GM12874 (cell line): ENCODE results near the gene RAPGEF5.

ENCODE experiments used
- TF ChIP-seq, protein P1 (sequence below): IDR thresholded peaks from 2 replicates; pipeline ENCODE4 v1.5.1; 2011; ENCODE audit warnings: low read depth, mild to moderate bottlenecking, control low read depth, low read length, moderate library complexity; ENCODE audit not compliant: insufficient read depth

The RAPGEF5 gene

DNA sequence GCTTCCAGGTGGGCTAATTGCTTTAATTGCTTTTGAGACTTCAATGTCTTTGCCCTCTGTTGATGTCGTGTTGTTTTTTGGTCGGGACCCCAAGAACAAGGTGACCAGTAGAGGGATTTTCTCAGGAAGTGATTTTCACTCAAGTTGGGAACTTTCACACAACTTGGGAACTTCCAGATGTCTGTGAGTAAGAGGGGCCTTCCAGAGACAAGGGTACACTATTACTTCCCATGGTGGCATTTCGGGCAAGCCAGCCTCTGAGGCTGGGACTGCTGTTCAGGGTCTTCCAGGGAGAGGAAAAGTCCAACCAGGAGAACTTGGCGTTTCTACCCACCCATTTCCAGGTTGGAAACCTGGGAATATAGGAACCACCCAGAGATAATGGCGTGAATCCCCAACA, 241.3 kb downstream of the RAPGEF5 start:
- TF ChIP-seq, protein P1, sequence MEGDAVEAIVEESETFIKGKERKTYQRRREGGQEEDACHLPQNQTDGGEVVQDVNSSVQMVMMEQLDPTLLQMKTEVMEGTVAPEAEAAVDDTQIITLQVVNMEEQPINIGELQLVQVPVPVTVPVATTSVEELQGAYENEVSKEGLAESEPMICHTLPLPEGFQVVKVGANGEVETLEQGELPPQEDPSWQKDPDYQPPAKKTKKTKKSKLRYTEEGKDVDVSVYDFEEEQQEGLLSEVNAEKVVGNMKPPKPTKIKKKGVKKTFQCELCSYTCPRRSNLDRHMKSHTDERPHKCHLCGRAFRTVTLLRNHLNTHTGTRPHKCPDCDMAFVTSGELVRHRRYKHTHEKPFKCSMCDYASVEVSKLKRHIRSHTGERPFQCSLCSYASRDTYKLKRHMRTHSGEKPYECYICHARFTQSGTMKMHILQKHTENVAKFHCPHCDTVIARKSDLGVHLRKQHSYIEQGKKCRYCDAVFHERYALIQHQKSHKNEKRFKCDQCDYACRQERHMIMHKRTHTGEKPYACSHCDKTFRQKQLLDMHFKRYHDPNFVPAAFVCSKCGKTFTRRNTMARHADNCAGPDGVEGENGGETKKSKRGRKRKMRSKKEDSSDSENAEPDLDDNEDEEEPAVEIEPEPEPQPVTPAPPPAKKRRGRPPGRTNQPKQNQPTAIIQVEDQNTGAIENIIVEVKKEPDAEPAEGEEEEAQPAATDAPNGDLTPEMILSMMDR: no peak

DNA sequence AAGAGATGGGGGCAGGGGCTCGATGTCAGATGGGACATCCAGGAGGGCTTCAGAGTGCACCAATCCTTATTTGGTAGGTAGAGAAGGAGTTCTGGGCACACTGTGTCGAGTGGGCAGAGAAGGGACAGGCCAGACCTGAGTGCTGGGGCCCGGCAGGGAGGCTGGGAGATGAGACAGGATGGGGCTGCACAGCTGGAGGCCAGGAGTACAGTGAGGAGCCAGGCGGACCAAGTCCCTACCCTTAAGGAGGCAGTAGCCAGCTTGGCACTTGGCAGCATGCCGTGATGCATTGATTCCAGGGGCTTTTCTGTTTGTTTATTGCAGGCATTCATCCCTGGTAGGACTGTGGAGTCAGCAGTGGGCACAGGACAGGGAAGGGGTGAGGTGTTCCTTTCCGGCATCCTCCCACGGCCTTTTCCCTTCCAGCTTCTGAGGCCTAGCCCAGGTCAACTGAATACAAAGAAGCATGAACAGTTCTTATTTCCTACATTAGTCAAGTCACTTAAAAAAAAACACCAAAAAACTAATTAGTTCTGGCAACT, 242.4 kb downstream of the RAPGEF5 start:
- TF ChIP-seq, protein P1: no peak

DNA sequence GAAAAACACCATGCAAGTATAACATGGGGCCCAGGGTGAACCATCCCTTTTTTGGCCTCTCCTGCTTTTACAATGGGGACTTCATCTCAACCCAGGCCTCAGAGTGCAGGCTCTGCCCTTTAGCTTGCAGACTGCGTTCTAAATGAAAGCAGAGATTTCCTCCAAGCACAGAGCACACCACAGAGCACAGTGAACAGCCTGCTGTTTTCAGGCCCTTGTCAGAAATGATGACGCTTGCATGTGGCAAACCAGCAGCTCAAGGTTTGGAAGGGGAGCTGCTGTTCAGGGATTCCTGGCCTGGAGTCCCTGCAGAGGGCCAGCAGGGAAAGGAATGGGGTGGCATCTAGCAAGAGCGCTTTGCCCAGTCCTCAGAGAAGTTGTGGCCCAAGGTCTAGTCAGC, 243.9 kb downstream of the RAPGEF5 start:
- TF ChIP-seq, protein P1: no peak

- TF ChIP-seq, protein P1: no peak
Observed at GRCh38 chr7:22111661-22112060, 245.3 kb downstream of the RAPGEF5 start.

- TF ChIP-seq, protein P1: no peak
Observed at GRCh38 chr7:22110881-22111280, 246.1 kb downstream of the RAPGEF5 start.

- TF ChIP-seq, protein P1: peak; percentile 66
Observed at GRCh38 chr7:22110227-22110839, 246.6 kb downstream of the RAPGEF5 start.

DNA sequence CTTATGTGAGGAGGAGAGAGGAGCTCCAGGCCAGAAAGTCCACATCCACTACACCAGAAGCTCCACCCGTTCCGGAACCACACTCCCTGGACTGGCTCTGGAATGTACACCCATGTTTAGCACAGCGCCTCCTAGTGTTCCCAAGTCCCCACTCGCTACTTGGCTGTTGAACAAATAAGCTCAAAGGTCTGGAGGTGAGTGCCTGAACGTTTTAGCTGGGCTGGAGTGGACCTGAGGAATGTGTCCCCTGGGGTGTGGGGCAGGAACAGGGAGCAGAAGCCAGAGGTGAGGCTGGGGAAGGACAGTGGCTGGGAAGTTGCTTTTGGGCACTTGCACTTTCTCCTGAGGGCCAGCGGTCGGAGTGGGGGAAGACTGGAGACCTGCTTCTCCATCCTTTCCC, 247.2 kb downstream of the RAPGEF5 start:
- TF ChIP-seq, protein P1: peak; percentile 57
